HG02623 (cell line): ENCODE results near the gene CASQ2.
"Not testable (repeated sequence)": the region's sequence is repeated elsewhere in the genome, so short reads cannot be mapped to it uniquely, and the experiment has no call there.

Experiments
- ATAC-seq: cut with Tn5 transposase; IDR thresholded peaks from one replicate; pipeline ENCODE4 v1.9.1; 2021; ENCODE audit warnings: moderate library complexity; ENCODE audit not compliant: unreplicated experiment

The CASQ2 gene

DNA sequence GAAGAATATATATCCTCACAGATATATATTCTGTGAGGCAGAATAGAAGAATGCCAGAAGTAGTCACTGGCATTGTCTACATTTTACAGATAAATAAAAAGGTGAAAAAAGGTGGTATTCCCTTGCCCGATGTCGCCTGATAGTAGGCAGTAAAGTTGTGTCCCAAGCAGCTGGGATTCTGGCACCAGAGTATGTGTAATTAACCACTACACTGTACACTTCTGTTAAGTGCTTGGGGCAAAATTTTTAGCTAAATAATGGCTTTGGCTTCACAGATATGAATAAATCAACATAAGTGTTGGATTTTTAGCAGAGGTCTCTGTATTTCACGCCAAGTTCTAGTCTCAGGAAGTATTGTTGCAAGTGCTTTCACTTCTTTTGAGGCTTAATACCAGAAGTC, 13.3 kb upstream of the CASQ2 start:
- no peak for ATAC-seq

DNA sequence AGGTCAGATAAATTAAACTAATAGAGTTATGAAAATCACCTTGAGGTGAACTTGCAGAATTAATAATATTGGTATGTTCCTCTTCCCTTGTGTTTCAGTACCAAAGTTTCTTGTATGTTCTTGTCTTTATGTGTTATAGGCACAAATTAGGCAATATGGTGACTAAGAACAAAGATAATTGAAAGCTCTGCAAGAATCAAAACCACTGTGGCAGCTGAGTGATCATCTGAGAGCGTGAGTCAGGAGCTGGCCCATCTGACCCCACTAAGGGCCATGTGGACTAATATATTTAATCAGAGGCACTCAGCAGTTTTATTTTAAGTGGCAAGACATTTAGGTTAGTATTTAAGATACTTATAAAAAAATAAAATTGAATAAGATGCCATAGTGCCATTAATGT, 12.8 kb upstream of the CASQ2 start:
- no peak for ATAC-seq

GRCh38 chr1:115780655-115781054, 12.1 kb upstream of the CASQ2 start:
- not testable (repeated sequence) for ATAC-seq

DNA sequence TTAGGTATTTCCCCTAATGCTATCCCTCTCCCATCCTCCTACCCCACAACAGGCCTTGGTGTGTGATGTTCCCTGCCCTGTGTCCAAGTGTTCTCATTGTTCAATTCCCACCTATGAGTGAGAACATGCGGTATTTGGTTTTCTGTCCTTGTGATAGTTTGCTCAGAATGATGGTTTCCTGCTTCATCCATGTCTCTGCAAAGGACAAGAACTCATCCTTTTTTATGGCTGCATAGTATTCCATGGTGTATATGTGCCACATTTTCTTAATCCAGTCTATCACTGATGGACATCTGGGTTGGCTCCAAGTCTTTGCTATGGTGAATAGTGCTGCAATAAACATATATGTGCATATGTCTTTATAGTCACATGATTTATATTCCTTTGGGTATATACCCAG, 10.6 kb upstream of the CASQ2 start:
- not testable (repeated sequence) for ATAC-seq

DNA sequence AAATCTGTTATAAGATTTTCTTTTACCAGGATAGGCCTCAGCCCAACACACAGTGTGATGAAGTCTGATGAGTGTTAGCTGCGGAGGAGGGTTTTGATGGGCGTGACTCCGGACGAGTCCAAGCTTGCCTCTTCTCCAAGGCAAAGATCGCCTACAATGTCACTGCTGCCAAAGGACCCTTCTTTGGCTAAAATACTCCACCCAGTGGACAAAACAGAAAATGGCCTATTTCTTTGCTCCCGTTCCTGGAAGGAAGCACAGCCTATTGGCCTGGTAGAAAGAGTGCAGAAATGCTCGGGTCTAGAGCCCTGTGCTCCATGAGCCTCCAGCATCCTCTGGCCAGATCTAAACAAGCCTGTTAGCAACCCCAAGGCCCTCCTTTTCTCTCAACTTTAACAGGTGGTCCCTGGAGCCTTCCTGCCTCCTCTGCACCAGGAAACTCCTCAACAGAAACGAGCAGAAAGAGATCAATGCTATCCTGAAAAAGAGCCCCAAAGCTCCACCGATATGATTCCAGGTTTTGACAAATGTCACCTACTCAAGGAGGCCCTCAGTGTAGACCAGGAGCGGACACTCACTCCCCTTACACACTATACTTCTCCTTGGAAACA, 3.4 kb upstream of the CASQ2 start:
- ATAC-seq, result peak; percentile 68

DNA sequence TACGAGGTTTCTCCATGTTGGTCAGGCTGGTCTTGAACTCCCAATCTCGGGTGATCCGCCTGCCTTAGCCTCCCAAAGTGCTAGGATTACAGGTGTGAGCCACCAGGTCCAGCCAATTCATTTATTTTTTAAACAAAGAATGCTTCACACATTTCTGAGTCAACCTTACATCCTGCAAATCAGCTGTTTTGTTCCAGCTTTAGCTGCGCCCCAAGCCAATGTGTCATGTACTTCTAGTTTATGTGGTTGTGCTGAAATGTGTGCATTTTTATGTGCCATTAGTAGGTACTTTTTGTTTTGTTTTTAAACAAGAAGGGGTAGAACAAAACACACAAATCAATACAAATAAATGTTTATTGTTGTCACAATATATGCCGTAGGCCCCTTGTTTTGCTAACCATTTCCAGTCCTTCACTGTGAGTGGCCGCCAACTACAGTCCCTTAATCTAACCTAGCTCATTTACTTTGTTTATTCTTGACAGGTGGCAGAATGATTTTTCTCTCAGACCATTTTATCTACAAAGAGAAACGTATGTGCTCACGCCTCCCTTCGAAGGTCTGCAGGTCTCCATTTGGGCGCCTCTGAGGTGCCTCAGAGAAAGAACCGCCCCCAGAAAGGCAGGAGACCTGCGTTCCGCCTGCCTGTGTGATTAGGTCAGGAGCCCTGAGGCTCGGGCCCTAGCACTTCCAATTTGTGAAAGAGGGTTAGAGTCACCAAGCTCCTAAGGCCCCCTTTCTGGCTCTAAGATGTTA, 2.8 kb upstream of the CASQ2 start:
- no peak for ATAC-seq

GRCh38 chr1:115767403-115767802, 1.1 kb downstream of the CASQ2 start:
- no peak for ATAC-seq

DNA sequence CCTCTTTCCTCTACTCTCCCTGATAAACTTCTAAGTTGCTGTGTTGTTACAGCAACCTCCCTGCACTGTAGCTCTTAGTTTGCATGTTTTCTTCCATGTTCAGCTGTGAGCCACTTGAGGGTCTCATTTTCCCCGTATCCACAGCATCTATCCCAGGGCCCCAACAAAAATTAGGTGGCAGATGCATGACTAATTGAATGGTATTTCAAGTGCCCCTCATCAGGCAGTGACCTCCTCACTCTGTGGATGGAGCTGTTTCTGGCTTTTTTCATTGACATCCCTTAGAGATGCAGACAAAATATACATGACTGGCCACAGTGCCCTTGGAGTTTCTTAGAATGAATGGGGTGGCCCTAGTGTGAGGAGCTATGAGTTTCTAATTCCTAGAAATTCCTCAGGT, 3.4 kb downstream of the CASQ2 start:
- no peak for ATAC-seq

DNA sequence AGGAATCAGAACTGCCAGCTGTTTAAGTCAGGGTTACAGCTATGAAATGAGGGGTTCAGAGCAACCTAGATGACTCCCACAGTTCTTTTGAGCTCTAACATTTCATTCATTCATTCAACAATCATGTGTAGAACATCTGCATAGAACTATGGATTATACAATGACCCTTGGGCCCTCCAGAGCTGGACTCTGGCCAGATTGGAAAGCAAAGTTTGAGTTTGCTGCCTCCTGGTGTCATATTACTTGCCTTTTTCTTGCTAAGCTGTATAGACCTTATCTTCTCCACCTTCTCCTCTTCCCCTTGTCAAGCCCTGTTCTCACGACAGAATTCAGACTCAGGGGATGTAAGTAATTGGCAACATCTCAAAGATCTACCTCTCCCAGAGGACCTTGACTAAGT, 4.0 kb downstream of the CASQ2 start:
- no peak for ATAC-seq

DNA sequence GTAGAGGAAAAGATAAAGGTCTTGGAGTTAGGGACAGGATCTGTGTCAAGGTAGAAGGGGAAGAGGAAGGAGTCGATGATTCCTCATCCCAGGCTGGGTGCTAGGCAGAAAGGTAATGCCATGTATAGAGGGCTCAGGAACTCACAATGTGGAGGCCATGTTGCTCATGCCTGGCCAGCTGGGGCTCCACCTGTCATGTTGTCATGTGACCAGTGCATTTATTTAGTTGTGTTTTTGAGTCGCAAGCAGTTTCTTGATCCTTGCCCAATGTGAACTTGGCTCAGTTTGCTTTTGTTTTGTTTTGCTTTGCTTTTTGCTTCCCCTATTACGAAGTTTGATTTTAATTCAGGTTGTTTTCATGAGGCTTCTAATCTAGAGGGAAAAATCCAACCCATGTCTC, 5.7 kb downstream of the CASQ2 start:
- no peak for ATAC-seq

- ATAC-seq, result no peak
These were observed 6.8 kb downstream of the CASQ2 start for GRCh38 chr1:115761601-115762302.

GRCh38 chr1:115757856-115758255, 10.7 kb downstream of the CASQ2 start:
- ATAC-seq, result no peak

DNA sequence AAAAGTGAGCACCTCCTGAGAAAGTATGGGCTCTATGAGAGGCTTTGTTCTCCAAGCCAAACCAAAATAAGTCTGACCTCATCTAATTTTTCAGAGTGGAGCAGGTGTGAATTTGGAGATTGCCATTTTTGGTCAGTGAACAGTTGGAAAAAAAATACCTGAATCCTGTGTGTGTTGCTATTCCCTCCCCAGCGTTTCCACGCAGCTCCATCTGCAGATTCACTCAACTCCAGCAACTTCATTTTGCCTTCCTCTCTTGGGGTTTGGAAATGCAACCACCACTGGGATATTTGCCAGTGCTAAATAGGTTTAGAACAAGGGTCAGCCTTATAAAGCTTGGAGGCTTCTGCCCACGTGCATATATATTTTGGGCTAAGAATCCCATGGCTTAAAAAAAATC, 11.2 kb downstream of the CASQ2 start:
- no peak for ATAC-seq

- no peak for ATAC-seq
These were observed 12.8 kb downstream of the CASQ2 start for GRCh38 chr1:115755456-115756370.

DNA sequence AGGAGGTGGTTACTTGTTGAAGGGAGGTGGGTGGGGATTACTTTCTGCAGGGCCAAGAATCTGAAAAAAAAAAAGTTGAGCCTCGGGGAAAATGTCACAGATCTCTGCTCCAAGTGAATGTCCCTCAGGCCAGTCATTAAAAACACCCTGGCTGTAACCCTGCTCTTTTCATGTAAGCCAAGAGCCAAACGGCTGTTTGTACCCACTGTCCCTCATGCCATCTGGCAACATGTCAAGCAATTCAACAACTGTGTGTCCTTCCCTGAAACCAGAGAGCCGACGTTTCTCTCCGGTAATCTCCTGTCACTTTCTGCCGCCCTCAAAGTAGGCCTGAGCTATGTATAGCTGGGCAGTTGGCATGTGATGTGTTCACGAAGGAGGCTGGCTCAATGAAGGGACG, 14.7 kb downstream of the CASQ2 start:
- no peak for ATAC-seq

GRCh38 chr1:115753361-115753760, 15.2 kb downstream of the CASQ2 start:
- no peak for ATAC-seq

- no peak for ATAC-seq
These were observed 19.9 kb downstream of the CASQ2 start for GRCh38 chr1:115748401-115749150.

DNA sequence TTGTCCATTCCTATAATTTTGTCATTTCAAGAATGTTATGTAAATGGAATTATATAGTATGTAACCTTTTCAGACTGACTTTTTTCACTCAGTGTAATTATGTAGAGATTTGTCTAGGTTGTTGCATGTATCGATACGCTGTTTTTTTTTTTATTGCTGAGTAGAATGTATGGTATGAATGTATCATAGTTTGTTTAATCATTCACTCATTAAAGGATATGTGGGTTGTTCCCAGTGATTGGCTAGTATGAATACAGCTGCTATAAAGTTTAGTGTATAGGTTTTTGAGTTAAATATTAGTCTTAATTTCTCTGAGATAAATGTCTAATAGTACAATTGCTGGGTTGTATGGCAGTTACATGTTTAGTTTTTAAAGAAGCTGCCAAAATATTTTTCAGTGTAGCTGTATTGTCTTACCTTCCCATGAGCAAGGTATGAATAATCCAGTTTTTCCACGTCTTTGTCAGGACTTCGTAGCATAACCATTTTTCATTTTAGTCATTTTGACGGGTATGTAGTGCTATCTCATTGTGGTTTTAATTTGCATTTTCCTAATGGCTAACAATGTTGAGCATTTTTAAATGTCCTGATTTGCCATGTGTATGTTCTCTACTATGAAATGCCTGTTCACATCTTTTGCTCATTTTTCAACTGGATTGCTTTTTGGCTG, 22.4 kb downstream of the CASQ2 start:
- ATAC-seq, result no peak

DNA sequence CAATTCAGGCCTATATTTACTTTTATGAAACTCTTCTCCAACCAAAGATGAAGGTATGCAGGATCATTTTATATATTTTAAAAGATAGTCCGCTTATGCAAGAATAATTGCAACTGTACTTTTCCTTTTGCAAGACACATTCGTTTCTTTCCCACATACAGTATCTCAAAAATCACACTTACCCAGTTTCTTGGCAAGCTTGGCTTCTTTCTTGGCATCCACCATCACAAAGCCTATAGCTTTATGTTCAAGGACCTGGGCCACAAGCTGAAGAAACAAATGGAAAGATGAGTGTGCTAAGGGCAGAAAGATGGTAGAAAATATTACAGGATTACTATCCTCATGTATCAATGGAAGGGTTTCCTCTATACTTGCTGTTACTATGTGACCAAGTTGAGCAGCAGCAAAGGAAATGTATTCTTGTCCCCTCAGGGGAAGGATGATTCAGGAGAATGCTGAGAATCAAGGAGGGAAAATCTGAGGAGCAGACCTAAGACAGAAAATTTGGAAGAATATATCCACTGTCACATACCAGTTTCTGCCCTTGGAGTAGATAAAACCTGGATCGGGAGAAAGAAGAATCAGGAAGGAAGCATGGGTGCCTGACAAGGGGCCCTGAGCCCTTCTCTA, 23.8 kb downstream of the CASQ2 start:
- no peak for ATAC-seq
